B cell (primary cell): Measurements from ENCODE around the gene ANKRD33B.

Experiments
- CTCF ChIP-seq: fragments of 200-600 bp; IDR thresholded peaks from one replicate; pipeline ENCODE4 v1.8.0; 2022; ENCODE audit warnings: antibody characterized with exemption, mild to moderate bottlenecking
- EZH2 ChIP-seq: IDR thresholded peaks from 2 replicates; pipeline ENCODE4 v1.6.1; 2012; ENCODE audit warnings: borderline replicate concordance, low read depth, mild to moderate bottlenecking, moderate library complexity, low read length; ENCODE audit not compliant: insufficient read depth, poor library complexity, severe bottlenecking

- no peak for TF ChIP-seq CTCF
- no peak for TF ChIP-seq EZH2
These were observed 141.9 kb downstream of the ANKRD33B start for GRCh38 chr5:10705747-10706146.
